GM18502 (cell line): ENCODE results near the gene FOXL1.

Experiments used
- ATAC-seq: cut with Tn5 transposase; IDR thresholded peaks from one replicate; pipeline ENCODE4 v1.9.1; 2021; ENCODE audit warnings: mild to moderate bottlenecking; ENCODE audit not compliant: unreplicated experiment, poor library complexity

The FOXL1 gene

GRCh38 chr16:86567701-86568581 lies 10.4 kb upstream of the FOXL1 start:
- no peak for ATAC-seq

DNA sequence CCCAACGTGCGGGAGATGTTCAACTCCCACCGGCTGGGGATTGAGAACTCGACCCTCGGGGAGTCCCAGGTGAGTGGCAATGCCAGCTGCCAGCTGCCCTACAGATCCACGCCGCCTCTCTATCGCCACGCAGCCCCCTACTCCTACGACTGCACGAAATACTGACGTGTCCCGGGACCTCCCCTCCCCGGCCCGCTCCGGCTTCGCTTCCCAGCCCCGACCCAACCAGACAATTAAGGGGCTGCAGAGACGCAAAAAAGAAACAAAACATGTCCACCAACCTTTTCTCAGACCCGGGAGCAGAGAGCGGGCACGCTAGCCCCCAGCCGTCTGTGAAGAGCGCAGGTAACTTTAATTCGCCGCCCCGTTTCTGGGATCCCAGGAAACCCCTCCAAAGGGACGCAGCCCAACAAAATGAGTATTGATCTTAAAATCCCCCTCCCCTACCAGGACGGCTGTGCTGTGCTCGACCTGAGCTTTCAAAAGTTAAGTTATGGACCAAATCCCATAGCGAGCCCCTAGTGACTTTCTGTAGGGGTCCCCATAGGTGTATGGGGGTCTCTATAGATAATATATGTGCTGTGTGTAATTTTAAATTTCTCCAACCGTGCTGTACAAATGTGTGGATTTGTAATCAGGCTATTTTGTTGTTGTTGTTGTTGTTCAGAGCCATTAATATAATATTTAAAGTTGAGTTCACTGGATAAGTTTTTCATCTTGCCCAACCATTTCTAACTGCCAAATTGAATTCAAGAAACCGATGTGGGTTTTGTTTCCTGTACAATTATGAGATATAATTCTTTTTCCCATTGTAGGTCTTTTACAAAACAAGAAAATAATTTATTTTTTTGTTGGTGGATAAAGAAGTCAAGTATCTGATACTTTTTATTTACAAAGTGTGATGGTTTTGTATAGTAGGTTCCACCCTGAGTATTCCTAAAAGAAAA lies 9.4 kb upstream of the FOXL1 start:
- no peak for ATAC-seq

- ATAC-seq = no peak
These were observed 8.5 kb upstream of the FOXL1 start for GRCh38 chr16:86569701-86570447.

- no peak for ATAC-seq
These were observed 7.5 kb upstream of the FOXL1 start for GRCh38 chr16:86570558-86571529.

- no peak for ATAC-seq
These were observed 6.8 kb upstream of the FOXL1 start for GRCh38 chr16:86571530-86571915.

- no peak for ATAC-seq
These were observed 6.3 kb upstream of the FOXL1 start for GRCh38 chr16:86572041-86572521.

DNA sequence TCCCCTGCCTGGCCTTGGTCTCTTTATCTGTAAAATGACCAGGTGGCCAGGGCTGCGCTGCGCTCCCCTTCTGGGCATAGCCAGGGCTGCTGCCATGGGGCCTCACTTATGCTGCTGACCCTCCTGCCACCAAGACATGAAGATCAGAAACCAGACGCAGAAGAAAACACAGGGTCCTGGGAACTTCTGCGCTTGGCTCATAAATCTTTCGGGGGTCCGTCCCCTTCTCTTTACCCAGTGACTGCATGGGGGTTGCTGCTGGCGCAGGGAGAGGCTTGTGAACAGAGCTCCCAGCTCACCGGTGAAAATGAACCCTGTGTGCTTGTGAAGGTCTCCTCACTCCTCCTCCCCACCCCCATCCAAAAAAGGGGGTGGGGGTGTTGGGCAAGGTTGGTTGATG lies 5.7 kb upstream of the FOXL1 start:
- no peak for ATAC-seq

DNA sequence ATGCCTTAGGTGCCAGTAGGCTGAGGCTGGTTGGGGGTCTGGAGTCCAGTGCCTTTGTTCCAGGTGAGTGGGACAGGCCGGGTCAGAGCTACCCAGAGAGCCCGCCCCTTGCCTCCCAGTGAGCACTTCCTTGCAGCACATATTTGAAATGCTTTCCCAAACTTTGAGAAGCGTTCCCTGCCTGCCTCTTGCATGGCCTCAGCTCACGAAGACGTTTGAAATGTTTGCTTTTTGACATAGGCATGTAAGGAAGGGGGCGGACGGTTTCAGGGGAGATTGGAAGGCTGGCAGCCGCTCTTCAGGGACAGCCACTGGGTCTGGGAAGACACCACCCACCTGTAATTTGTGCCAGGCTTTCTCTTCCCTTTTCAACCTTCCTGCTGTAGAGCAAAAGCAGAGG lies 5.1 kb upstream of the FOXL1 start:
- ATAC-seq = no peak

GRCh38 chr16:86573646-86574508 lies 4.5 kb upstream of the FOXL1 start:
- no peak for ATAC-seq

DNA sequence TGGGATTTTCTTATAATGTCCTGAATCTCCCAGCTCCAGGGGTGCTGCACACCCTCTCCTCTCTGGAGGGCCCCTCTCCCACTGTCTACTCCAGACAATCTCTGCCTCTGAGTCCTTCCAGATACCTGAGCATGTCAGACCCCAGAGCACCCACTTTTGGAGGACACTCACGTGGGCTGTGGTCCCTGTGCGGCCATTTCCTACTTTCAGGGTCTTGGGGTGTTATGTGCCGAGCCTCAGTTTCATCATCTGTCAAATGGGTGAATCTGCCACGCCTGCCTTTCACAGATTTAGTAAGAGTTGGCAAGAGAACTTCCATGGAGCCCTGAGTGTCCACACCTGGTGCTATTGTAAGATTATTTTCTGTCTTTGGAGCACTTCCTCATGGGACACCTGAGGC lies 3.7 kb upstream of the FOXL1 start:
- ATAC-seq = no peak

DNA sequence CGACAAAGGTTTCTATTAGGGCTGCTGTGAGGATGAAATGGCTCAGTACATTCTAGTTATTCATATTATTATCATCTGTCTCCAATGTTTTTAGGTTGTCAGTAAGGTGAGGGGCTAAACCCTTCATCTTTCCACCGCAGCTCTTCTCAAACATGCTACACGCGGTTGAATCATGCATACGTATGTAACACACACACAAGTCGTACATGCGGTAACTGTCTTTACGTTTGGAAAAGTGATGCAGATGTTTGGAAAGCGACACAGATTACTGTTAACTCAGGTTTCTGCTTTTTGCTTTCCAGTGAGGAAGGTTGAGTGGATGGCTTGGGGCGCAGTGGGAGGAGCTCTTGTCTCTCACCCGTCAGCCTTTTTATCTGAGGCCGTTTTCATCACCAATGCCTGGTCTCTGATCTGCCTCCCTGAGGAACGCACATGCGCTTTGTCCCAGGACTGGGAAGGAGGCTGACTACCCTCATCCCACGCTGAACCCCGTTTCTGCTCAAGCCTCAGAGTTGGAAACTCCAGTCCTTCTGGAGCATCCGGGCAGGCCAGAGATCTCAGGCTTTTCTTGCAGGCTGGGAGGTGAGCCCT lies 3.2 kb upstream of the FOXL1 start:
- no peak for ATAC-seq

DNA sequence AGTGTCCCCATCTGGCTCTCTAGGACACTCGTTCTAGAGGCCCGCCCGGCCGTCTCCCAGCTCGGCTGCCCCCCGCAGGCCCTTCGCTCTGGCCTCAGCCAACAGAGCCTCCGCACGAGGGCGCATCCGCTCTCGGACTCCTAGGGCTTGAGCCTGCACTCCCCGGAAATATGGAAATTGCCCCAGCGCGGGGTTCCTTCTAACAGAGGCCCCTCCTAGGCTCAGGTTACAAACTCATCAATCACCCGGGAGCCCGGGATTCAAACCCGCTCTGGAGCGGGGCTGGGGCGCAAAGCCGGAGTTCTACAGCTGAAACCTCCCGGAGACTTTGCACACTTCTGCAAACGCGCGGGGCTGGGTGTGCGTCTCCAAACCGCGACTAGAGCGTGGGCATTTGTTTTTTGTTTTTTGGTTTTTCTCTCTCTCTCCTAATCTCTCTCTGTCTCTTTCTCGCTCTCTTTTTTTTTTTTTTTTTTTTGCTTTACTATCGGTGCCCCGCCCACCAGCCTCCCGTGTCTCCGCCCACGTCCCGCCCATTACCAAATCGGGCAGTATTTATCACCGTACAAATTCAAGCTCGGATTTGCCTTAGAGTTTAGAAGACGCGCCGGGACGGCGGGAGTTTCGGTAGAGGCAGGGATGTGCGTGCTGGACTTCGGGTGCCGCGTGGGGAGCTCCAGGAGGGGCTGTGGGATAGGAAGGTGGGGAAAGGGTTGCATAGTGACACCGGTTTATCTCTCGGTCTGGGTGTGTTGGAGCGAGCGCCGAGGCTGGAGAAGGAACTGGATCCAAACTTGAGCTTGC lies 2.4 kb upstream of the FOXL1 start:
- ATAC-seq = no peak

- no peak for ATAC-seq
These were observed 1.6 kb upstream of the FOXL1 start for GRCh38 chr16:86576591-86577313.

GRCh38 chr16:86577314-86577971 lies 906 bp upstream of the FOXL1 start:
- ATAC-seq = no peak

DNA sequence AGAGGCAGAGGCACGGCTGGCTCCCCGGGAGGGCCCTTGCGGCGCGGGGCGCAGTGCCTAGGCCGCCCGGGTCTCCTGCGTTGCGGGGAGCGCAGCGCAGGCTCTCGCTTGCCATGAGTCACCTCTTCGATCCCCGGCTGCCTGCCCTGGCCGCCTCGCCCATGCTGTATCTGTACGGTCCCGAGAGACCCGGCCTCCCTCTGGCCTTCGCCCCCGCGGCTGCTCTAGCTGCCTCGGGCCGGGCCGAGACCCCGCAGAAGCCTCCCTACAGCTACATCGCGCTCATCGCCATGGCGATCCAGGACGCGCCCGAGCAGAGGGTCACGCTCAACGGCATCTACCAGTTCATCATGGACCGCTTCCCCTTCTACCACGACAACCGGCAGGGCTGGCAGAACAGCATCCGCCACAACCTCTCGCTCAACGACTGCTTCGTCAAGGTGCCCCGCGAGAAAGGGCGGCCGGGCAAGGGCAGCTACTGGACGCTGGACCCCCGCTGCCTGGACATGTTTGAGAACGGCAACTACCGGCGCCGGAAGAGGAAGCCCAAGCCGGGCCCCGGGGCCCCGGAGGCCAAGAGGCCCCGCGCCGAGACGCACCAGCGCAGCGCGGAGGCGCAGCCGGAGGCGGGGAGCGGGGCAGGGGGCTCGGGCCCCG lies 390 bp downstream of the FOXL1 start:
- ATAC-seq = no peak
